HG02840 (cell line): ENCODE results near the gene HIPK3.
"Not testable (repeated sequence)": the region's sequence is repeated elsewhere in the genome, so short reads cannot be mapped to it uniquely, and the experiment has no call there.

Source experiments
- ATAC-seq: cut with Tn5 transposase; IDR thresholded peaks from one replicate; pipeline ENCODE4 v1.9.1; 2021; ENCODE audit warnings: mild to moderate bottlenecking, moderate library complexity, moderate number of reproducible peaks; ENCODE audit not compliant: unreplicated experiment, low FRiP score

HIPK3 gene

GRCh38 chr11:33294224-33294623 lies 37.0 kb downstream of the HIPK3 start:
- no peak for ATAC-seq

GRCh38 chr11:33294797-33295196 lies 37.6 kb downstream of the HIPK3 start:
- no peak for ATAC-seq

- no peak for ATAC-seq
These were observed 39.5 kb downstream of the HIPK3 start for GRCh38 chr11:33296695-33297094.

- ATAC-seq = no peak
These were observed 46.4 kb downstream of the HIPK3 start for GRCh38 chr11:33303541-33303940.

GRCh38 chr11:33306821-33307220 lies 49.6 kb downstream of the HIPK3 start:
- ATAC-seq = not testable (repeated sequence)

GRCh38 chr11:33307984-33308383 lies 50.8 kb downstream of the HIPK3 start:
- ATAC-seq = no peak

- ATAC-seq = no peak
These were observed 51.9 kb downstream of the HIPK3 start for GRCh38 chr11:33309118-33309517.

- ATAC-seq = no peak
These were observed 53.7 kb downstream of the HIPK3 start for GRCh38 chr11:33310720-33311500.

GRCh38 chr11:33311680-33312079 lies 54.5 kb downstream of the HIPK3 start:
- ATAC-seq = no peak

GRCh38 chr11:33315822-33316221 lies 58.6 kb downstream of the HIPK3 start:
- ATAC-seq = no peak

- ATAC-seq = no peak
These were observed 60.5 kb downstream of the HIPK3 start for GRCh38 chr11:33317662-33318061.

- ATAC-seq = no peak
These were observed 63.0 kb downstream of the HIPK3 start for GRCh38 chr11:33320016-33320813.

GRCh38 chr11:33320814-33321330 lies 63.7 kb downstream of the HIPK3 start:
- ATAC-seq = no peak

- no peak for ATAC-seq
These were observed 64.2 kb downstream of the HIPK3 start for GRCh38 chr11:33321422-33321821.

GRCh38 chr11:33323421-33323820 lies 66.2 kb downstream of the HIPK3 start:
- no peak for ATAC-seq

GRCh38 chr11:33324302-33324985 lies 67.3 kb downstream of the HIPK3 start:
- no peak for ATAC-seq

- ATAC-seq = no peak
These were observed 68.3 kb downstream of the HIPK3 start for GRCh38 chr11:33325451-33325850.

GRCh38 chr11:33329705-33330329 lies 72.6 kb downstream of the HIPK3 start:
- ATAC-seq = no peak

GRCh38 chr11:33333816-33334215 lies 76.6 kb downstream of the HIPK3 start:
- no peak for ATAC-seq

GRCh38 chr11:33334627-33335026 lies 77.4 kb downstream of the HIPK3 start:
- no peak for ATAC-seq
